ENCODE measurements around the gene CFAP410.

Gene CFAP410

DNA sequence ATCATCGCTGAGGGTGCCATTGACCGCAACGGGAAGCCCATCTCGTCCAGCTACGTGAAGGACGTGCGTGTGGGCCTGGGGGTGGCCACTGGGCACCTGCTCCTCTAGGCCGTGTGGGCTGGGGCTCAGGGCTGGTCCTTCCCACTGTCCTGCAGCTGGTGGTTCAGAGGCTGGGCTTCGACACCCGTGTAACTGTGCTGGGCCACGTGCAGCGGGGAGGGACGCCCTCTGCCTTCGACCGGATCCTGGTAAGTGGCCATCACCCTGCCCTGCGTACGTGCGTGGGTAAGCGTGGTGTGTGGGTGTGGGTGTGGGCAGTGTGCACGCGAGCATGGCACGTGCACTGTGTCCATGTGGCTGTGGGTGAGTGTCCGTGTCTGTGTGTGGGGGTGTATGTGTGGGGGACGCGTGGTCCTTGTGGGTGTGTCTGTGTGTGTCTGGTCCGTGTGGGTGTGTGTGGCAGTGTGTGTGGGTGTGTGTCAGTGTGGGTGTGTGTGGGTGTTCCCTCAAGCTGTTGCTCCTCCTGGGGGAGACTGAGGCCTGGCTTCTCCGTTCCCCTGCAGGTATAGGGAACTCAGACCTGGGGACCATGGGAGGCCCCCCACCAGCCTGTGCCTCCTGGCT, 22.8 kb downstream of the CFAP410 start:
- DNase-seq, result no peak

DNA sequence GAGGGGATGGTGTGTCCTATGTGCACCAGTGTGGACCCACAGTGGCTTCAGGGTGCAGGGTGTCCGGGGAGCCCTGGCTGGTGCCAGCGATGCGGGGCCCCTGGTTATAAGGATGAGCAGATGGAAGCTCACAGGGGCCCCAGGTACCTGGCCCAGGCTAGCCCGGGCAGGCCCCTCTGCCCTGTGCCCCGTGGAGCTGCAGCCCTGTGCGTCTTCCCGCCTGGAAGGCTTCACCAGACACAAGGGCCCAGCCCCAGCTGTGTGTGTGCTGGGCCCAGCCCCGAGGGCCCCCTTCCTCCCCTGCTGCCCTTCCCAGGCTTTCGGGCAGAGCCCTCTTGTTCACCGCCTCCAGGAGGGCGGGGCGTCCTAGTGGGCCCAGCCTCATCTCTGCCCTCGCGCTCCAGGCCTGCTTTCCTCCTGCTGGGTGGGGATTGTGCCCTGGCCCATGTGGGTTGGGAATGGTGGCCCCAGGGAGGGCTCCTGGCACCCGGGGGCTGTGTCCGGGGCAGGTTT, 23.4 kb downstream of the CFAP410 start:
- no peak for DNase-seq

DNA sequence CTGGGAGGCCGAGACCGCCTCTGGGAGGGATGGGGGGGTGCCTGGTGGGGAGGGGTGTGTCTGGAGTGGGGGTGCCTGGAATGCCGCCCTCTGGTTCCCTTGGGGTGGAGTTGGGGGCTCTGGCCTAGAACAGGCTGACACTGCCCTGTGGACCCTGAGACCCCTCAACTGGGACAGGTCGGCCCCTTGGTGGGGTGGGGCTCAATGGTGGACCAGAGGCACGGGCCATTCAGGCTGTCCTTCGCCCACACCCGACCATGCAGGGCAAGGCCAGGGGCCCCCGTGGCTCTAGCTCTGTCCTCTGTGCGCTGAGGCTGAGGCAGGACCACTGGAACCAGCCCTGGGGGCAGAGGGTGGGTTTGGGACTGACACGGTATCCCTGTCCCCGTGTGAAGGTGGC, 24.6 kb downstream of the CFAP410 start:
- DNase-seq, result no peak

DNA sequence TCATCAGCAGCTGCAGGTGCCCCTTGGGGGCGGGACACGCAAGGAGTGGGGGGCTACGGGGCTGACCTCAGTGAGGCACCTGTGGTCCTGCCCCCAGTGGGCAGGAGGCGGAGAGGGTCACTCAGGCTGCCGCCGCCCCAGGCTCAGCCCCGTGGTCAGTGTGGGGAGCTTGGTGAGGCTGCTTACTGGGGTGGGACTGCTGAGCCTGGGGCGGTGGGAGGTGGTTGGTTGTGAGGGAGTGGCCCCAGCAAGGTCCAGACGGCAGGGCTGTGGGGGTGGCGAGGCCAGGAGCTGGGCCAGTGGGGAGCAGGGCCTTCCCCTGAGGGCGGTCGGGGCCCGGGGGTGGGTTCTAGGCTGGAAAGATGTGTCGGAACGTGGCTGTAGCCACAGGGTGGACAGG, 25.1 kb downstream of the CFAP410 start:
- no peak for DNase-seq

DNA sequence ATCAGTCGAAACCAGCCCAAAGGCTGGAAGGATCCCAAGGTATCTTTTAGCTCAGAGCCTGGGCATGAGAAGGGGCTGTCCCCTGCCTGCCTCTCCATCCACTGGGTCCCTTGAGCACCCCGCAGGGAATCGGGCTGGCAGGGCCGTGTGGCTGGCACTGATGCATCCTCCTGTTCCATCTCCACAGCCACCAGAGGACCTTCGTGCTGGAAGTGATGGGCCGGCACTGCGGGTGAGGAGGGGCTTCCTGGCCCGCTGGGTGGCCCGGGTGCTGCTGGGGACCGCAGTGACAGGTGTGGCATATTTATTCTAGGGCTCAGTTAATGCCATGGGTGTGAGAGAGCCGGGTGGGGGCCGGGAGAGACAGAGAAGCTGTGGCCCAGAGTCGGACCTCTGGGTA, 25.7 kb downstream of the CFAP410 start:
- no peak for DNase-seq

DNA sequence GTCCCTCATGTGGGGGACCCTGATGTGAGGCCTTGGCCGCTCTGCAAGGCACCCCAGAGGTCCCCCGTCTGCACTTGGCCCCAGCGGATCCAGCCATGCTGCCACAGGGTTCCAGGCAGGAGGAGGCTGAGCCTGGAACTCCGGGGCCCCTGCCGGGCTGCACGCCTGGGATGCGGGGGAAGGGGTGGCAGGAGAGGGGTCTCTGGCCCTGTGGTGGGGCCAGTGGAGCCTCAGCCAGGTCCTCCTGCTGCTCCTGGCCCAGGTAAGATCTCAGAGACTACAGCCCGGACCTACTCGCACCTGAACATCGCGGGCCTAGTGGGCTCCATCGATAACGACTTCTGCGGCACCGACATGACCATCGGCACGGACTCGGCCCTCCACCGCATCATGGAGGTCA, 26.5 kb downstream of the CFAP410 start:
- no peak for DNase-seq

DNA sequence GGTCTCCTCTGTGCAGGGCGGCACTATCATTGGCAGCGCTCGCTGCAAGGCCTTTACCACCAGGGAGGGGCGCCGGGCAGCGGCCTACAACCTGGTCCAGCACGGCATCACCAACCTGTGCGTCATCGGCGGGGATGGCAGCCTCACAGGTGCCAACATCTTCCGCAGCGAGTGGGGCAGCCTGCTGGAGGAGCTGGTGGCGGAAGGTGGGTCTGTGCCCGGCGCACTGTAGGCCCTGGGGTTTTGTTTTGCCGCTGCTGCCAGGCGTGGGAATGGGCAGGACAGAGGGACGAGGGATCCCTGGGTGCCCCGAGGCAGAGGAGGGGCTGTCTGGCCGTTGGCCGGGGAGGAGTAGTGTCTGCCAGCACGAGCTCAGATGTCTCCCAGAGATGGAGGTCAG, 27.1 kb downstream of the CFAP410 start:
- no peak for DNase-seq

DNA sequence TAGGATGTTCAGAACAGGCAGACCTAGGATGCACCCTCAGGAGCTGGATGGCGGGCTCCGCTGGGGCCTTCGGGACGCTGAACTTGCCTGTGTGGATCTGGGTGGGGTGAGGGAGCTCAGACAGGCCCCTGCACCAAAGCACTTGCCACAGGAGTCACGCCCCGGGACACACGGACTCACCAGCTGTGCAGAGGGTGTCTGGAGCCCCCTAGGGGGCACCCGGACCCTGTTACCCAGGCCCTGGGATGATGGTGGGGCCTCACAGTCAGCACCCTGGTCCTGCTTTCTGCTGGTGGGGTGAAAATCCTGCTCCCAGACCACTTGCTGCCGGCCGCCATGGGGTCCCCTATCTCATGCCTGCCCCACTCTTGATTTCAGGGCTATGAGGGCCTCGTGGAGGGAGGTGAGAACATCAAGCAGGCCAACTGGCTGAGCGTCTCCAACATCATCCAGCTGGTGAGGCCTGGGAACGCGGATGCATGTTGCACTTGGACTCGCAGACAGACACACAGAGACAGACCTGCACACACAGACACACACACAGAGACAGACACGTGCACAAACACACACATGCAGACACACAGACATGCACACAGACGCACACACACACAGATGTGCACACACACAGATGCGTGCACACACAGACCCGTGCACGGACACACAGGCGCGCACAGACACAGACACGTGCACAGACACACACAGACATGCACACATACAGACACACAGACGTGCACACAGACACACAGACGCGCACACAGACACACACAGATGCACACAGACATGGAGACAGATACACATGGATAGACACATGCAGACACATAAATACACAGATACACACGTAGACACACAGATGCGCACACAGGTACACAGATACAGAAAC, 28.3 kb downstream of the CFAP410 start:
- DNase-seq, result no peak

DNA sequence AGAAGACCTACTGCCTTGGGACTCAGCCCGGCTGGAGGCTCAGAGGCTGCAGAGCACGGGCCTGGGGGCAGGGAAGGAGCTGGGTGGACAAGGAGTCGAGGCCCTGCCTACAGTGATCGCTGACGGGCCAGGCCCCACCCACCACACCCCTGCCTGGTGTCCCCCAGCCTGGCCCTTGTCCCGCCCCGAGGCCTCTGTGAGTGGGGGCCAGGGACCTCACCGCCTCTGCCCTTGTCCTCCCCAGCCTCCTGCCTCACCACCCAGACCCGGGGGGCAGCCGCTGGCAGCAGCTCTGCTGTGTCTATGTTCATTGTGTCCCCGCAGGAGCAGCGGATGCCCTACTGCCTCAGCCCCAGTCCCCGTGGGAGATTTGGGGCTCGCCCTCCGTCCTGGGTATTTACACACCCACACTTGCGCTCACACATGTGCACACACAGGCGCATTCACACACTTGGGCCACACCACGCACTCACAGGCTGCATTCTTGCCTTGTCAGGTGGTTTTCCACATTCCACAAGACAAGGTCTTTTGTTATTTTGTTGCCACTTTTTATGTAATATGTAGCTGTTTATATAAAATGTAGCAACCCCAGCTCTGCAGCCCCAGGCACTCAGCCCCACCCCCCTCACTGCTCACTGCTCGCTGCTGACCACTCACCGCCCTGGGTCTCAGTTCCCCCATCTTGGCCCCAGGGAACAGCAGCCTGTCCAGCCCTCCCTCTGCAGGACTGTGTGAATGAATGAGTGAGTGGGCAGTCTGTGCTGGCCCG, 32.1 kb downstream of the CFAP410 start:
- DNase-seq, result no peak

DNA sequence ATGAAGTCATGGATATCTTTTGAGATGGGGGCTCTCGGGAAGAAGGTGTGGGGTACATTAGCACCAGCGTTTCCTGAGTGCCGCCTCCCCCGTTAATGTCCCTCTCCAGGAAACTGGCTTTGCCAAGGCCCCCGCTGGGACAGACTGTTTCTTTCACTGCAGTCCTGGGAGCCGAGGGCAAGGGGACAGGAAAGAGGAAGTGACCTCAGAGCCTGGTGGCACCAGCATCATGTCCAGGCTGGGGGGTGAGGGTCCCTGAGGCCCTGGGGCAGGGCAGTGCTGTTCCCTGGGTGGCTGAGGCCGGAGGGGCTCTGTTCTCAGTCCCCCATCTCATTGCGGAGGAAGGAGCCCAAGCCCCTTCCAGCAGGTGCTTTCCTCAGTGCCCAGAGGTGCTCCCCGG, 33.5 kb downstream of the CFAP410 start:
- DNase-seq, result peak in 2 of 14 donors; percentile 18 to 21

DNA sequence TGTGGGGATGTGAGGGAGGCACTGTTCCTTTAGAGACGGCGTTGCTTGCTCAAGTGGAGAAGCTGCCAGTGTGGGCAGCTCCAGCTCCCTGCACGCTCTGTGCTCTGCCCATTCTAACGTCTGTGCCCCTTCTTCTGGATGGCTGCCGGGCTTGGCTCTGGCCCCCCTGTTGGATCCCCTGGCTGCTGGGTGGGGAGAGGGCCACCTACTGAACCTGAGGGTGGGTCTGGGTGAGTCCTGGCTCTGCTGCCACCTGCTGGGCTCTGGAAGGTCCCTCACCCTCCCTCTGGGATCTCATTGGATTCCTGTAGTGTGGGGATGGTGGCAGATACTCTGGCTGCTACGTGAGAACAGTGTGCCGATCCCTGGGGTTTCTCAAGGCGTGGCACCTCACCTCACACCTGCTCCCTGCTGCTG, 34.3 kb downstream of the CFAP410 start:
- DNase-seq, result peak in 9 of 14 donors; percentile 25 to 77 (median 35)

DNA sequence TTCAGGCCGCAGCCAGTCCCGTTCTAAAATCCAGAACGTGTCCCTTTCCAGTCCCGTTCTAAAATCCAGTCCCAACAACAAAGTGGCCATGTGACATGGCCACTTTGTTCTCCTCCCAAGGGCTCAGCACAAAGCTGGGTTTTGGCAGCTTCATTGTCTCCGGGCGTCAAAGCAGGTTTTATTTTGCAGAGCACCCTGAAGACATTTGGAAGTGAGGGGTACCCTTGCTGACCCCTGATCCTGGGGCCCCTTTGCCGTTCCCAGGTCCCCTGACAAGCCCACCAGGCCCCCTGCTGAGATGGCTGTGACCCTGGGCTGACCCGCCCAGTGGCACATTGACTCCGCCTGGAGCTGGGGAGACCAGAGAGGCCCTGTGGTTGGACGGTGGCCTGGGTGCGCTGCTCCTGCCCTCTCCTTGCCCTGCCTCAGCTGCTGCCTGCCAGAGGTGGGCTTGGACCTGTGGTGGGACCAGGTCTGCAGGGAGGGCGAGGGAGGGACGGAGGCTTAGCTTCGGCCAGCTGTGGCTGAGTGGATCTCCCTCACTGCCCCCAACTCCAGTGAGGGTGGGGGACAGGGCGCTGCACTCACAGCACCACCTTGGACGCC, 35.1 kb downstream of the CFAP410 start:
- DNase-seq, result peak in 8 of 14 donors; percentile 23 to 66 (median 50)

DNA sequence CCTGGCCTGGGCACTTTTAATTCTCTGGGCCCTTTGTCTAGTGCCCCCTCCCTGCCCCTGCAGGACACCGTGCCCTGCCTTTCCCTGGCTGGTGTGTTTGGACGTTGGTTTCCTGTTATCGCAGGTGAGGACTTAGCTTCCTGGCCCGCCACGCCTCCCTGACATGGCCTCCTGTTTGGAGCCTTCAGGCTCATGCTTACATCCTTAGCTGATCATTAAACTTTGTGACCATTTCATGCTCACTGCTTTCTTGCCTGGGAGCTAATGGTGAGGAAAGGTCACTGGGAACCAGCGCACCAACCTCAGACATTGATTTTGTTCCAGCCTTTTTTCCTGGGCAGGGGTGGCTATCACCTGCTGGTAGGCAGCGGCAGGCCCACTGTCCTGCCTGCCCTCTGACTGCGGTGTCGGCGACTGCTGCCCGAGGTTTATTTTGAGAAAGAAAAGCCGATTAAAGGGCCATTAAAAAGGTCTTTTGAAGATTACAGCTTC, 35.7 kb downstream of the CFAP410 start:
- DNase-seq, result peak in 1 of 14 donors; percentile 41

DNA sequence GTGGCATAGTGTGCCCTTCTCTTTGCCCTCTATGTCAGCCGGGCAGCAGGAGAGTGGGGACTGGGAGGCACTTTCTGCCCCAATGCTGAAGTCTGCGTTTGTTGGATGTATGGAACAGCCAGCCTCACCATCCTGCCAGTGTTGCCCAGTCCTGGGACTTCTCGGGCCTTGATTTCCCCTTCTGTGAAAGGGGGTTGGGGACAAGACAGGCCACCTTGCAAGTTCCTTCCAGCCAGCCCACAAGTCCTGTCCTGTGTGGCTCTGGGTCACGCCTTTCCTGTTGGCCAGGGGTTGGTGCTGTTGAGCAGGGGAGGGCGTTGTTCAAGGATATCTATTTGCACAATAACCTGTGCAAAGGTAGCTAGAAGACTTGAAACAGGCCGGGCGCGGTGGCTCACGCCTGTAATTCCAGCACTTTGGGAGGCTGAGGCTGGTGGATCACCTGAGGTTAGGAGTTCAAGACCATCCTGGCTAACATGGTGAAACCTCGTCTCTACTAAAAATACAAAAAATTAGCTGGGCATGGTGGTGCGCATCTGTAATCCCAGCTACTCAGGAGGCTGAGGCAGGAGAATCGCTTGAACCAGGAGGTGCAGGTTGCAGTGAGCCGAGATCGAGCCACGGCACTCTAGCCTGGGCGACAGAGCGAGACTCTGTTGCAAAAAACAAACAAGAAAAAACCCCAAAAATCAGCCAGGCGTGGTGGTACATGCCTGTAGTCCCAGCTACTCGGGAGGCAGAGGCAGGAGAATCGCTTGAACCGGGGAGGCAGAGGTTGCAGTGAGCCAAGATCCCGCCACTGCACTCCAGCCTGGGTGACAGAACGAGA, 36.4 kb downstream of the CFAP410 start:
- peak in 1 of 14 donors; percentile 13 for DNase-seq

DNA sequence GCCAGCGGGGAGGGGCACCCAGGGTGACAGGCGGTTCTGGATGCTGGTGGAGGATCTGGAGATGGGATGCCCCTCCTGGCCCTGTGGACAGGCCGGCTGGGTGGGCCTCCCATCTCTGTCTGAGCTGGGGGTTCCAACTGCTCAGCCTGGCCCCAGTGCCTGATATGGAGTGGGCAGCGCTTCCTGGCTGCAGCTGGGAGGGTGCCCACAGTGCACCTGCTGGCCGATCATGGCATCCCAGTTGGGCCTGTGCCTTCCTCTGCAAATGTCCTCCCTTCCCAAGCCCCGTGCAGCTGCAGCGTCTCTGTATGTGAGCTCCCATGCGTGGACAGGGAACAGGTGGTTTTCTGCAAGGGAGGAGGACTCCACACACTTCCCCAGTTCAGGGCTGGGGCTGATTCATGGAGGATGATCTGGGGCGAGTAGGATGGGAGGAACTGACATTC, 37.2 kb downstream of the CFAP410 start:
- DNase-seq, result no peak

DNA sequence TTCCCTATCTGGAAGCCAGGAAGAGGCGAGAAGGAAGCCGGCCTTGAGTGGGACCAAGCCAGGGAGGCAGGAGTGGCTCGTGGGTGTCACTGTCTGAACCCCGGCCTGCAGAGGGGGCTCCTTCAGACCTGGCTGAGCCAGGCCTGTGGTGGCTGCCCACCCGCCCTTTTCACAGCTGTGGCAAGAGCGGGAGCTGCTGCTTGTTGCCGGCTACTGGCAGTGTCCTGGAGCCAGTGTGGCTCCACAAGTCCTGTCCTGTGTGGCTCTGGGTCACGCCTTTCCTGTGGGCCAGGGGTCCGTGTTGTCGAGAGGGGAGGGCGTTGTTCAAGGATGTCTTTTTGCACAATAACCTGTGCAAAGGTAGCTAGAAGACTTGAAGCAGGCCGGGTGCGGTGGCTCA, 38.0 kb downstream of the CFAP410 start:
- no peak for DNase-seq

DNA sequence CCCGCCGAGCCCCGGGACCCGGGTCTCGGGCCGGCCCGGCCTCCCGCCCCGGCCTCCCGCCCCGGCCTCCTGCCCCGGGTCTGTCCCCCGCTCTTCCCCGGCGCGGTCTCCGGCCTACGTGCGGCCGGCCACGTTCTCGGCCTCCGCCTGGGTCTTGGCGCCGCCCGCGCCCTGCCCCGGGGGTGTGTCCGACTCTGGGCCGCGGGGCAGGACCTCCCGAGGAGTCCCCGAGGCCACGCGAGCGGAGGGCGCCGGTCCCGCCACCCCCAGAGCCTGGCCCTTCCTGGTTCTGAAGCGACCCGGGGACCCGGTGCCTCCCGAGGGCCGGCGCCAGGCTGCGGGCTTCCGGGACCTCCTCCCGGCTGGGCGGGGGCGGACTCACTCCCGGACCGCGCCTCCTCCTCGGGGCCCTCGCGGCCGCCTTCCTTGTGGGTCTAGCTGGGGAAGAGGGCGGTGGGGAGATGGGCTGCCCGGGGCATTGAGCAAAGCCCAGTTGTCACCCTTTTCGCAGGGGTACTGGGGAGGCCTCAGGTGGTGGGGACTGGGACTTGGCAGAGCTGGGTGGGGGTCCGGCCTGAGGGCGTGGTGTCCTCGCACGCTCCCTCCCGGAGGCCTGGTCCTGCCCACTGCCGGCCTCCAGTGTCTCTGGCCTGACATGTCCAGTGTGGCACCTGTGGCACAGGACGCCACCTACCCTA, 38.8 kb downstream of the CFAP410 start:
- DNase-seq, result peak in 10 of 14 donors; percentile 19 to 79 (median 55)

DNA sequence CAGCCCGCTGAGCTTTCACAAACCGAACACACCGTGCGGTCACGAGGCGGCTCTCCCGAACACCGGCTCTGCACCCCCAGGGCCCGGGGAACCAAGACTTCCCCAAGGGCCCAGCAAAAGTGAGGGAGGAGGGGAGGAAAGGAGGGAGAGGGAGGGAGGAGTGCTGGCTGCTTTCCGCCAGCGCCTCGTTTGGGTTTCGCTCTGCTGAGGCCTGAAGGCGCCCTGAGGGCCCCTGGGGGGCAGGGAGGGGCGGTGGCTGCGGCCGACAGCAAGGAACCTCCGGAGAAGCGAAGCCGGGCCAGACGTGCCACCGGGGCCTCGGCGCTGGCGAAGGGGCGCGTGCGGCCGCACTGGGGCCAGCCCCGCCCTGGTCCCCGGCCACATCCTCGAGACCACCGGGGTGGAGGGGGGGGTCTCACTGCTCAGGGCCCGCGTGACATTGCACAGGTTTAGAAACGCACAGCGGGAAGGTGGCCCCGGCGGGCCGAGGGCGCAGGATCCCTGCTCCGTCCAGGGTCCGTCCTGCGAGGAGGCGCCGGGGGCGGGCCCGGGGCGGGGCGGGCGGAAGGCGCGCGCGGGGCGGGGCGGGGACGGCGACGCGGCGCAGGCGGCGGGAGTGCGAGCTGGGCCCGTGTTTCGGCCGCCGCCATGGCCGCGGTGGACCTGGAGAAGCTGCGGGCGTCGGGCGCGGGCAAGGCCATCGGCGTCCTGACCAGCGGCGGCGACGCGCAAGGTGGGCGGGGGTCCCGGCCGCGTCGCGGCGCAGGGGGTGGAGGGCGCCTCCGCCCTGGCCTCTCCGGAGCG, 39.5 kb downstream of the CFAP410 start, which contains the start of gene PFKL:
PFKL (plus strand) TSS at position 596 of the 804 bp plus-strand sequence; CDS start at position 649, 53 bp downstream.
- DNase-seq, result peak in 10 of 14 donors; percentile 45 to 81 (median 58)

DNA sequence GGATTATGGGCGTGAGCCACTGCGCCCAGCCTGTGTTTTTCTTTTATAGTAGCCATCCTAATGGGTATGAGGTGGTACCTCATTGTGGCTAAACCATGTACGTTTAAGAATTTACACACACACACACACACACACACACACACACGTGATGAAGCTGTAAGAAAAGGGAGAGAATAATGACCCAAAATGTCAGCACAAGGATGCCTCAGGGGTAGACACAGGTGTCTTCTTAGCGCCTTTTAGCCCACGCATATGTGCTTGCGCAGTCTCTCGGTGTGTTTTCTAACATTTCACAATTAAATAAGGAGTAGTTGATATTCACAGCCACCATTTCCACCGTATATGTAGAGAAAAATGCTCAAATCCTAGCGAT, 40.1 kb downstream of the CFAP410 start:
- DNase-seq, result no peak

DNA sequence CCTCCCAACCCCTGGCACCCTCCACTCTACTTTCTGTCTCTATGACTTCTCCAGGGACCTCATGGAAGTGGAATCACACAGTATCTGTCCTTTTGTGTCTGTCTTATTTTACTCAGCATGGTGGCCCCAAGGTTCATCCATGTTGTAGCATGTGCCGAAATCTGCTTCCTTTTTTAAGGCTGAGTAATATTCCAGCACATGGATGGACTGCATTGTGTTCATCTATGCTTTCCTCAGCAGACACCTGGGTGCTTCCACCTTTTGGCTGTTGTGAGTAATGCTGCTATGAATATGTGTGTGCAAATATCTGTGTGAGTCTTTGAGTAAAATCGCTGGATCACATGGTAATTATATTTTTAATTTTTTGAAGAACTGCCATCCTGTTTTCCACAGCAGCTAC, 40.9 kb downstream of the CFAP410 start:
- no peak for DNase-seq
